H1 (cell line): ENCODE data around the gene SGSM1. TPM values are rescaled to one million over a fixed set of nuclear protein-coding genes. Genes with fewer than 3 reads are reported as not detected.

ENCODE experiments used
- CTCF ChIA-PET: fragments of 300-600 bp; sonication (Branson Sonifier 250); formaldehyde crosslinking; loops from one replicate; lab custom pipeline; 2021; ENCODE audit not compliant: partially characterized antibody; lab: Charles Lee
- POLR2A ChIA-PET: fragments of 300-600 bp; sonication (Branson Sonifier 250); formaldehyde crosslinking; loops from one replicate; lab custom pipeline; 2021; ENCODE audit warnings: inconsistent platforms; ENCODE audit not compliant: partially characterized antibody; lab: Charles Lee
- DNase-seq, 2 experiments: peaks; one replicate each; pipeline versions ENCODE4 v3.0.0 to v3.0.0-alpha.2; 2010 to 2022; ENCODE audit warnings: low spot score in 2 of 2, low read depth in 1 of 2, mixed read lengths in 1 of 2
- FAIRE-seq: peaks from 2 replicates; lab custom pipeline; 2011; peaks lifted over from hg19 to GRCh38; lab: Jason Lieb, UNC
- H2AFZ ChIP-seq: 2 replicates; pipeline ENCODE4 v1.8.1; 2012; ENCODE audit warnings: low read length, inconsistent platforms
- H2AK5ac ChIP-seq: 2 replicates; pipeline ENCODE4 v1.6.1; 2013; ENCODE audit warnings: low read depth, low read length
- H2BK120ac ChIP-seq: replicated peaks from 2 replicates; pipeline ENCODE3; 2013; ENCODE audit warnings: low read depth, low read length, inconsistent platforms
- H2BK12ac ChIP-seq: 2 replicates; pipeline ENCODE4 v1.6.1; 2013; ENCODE audit warnings: low read depth, low read length
- H2BK15ac ChIP-seq: 2 replicates; pipeline ENCODE4 v1.6.1; 2013; ENCODE audit warnings: low read length
- H2BK20ac ChIP-seq: 2 replicates; pipeline ENCODE4 v1.6.1; 2013; ENCODE audit warnings: low read length
- H2BK5ac ChIP-seq: 2 replicates; pipeline ENCODE4 v1.6.1; 2013; ENCODE audit warnings: low read depth, low read length
- H3K14ac ChIP-seq: 2 replicates; pipeline ENCODE4 v1.6.1; 2013; ENCODE audit warnings: inconsistent platforms; ENCODE audit not compliant: insufficient read length
- H3K18ac ChIP-seq: 2 replicates; pipeline ENCODE4 v1.6.1; 2013; ENCODE audit warnings: low read length; ENCODE audit errors: extremely low read depth
- H3K23ac ChIP-seq: 2 replicates; pipeline ENCODE4 v1.6.1; 2013; ENCODE audit warnings: inconsistent platforms; ENCODE audit not compliant: insufficient read length
- H3K23me2 ChIP-seq: 2 replicates; pipeline ENCODE4 v1.6.1; 2013; ENCODE audit warnings: low read depth, low read length
- H3K27ac ChIP-seq: 2 replicates; pipeline ENCODE4 v1.6.1; 2011; ENCODE audit warnings: low read depth, low read length, inconsistent platforms
- H3K27me3 ChIP-seq, 4 experiments: replicated peaks in 1 of 4; 1 replicate in 1 of 4; 2 replicates in 3 of 4; pipeline versions ENCODE4 v1.6.1 to v1.8.1; 2011 to 2013; ENCODE audit warnings: low read length in 3 of 4, mild to moderate bottlenecking in 3 of 4, inconsistent platforms in 2 of 4, mixed read lengths in 2 of 4, moderate library complexity in 1 of 4; ENCODE audit not compliant: control insufficient read depth in 3 of 4, insufficient read depth in 3 of 4; ENCODE audit errors: extremely low read depth in 1 of 4
- H3K36me3 ChIP-seq, 4 experiments: 2 replicates each; pipeline versions ENCODE4 v1.6.1 to v1.8.1; 2011 to 2013; ENCODE audit warnings: mild to moderate bottlenecking in 4 of 4, low read length in 3 of 4, moderate library complexity in 2 of 4, control low read depth in 1 of 4, inconsistent platforms in 1 of 4; ENCODE audit not compliant: insufficient read depth in 4 of 4, control insufficient read depth in 2 of 4
- H3K4ac ChIP-seq: replicated peaks from 2 replicates; pipeline ENCODE3; 2013; ENCODE audit warnings: low read length, low read depth, mixed read lengths, inconsistent platforms; ENCODE audit not compliant: insufficient read length
- H3K4me1 ChIP-seq, 4 experiments: replicated peaks in 1 of 4; 1 replicate in 1 of 4; 2 replicates in 3 of 4; pipeline versions ENCODE4 v1.6.1 to v1.8.1; 2011 to 2013; ENCODE audit warnings: low read length in 3 of 4, inconsistent platforms in 2 of 4, mixed read lengths in 1 of 4; ENCODE audit not compliant: insufficient read depth in 4 of 4, control insufficient read depth in 3 of 4
- H3K4me2 ChIP-seq, 2 experiments: 2 replicates each; pipeline versions ENCODE4 v1.6.1 to v1.8.1; 2011 to 2013; ENCODE audit warnings: low read depth in 2 of 2, low read length in 2 of 2, control low read depth in 1 of 2, inconsistent platforms in 1 of 2, mild to moderate bottlenecking in 1 of 2; ENCODE audit not compliant: insufficient read depth in 1 of 2
- H3K4me3 ChIP-seq, 4 experiments: fragments of 200-600, 300-600 bp in 1 of 4; sonication (generic), shearing (Covaris generic), sonication (Bioruptor Twin) in 1 of 4; 2 replicates each; pipeline versions ENCODE4 v1.5.1 to v1.8.1; 2011 to 2016; ENCODE audit warnings: low read length in 4 of 4, low read depth in 3 of 4, control low read depth in 2 of 4, inconsistent platforms in 2 of 4, mild to moderate bottlenecking in 2 of 4, mixed read lengths in 1 of 4, moderate library complexity in 1 of 4; ENCODE audit not compliant: insufficient read depth in 2 of 4; ENCODE audit errors: extremely low read depth in 1 of 4
- H3K56ac ChIP-seq: replicated peaks from 2 replicates; pipeline ENCODE3; 2013; ENCODE audit warnings: low read depth, mild to moderate bottlenecking, mixed read lengths, low read length, inconsistent platforms; ENCODE audit not compliant: insufficient read length
- H3K79me1 ChIP-seq: 2 replicates; pipeline ENCODE4 v1.6.1; 2013; ENCODE audit warnings: low read depth, low read length, control low read depth
- H3K79me2 ChIP-seq, 2 experiments: 2 replicates each; pipeline versions ENCODE4 v1.6.1 to v1.8.1; 2012 to 2013; ENCODE audit warnings: low read length in 2 of 2, mild to moderate bottlenecking in 2 of 2, inconsistent platforms in 1 of 2; ENCODE audit not compliant: insufficient read depth in 2 of 2, control insufficient read depth in 1 of 2
- H3K9ac ChIP-seq, 4 experiments: replicated peaks in 1 of 4; 1 replicate in 1 of 4; 2 replicates in 3 of 4; pipeline versions ENCODE4 v1.6.1 to v1.8.1; 2011 to 2013; ENCODE audit warnings: low read depth in 3 of 4, low read length in 3 of 4, control low read depth in 2 of 4, mild to moderate bottlenecking in 2 of 4, moderate library complexity in 2 of 4, inconsistent platforms in 1 of 4; ENCODE audit errors: extremely low read depth in 1 of 4
- H3K9me3 ChIP-seq, 2 experiments: 2 replicates each; pipeline versions ENCODE4 v1.6.1 to v1.8.1; 2012 to 2013; ENCODE audit warnings: mild to moderate bottlenecking in 2 of 2, moderate library complexity in 2 of 2, control low read depth in 1 of 2, inconsistent platforms in 1 of 2, low read depth in 1 of 2, low read length in 1 of 2, mixed read lengths in 1 of 2; ENCODE audit not compliant: insufficient read depth in 2 of 2
- H4K20me1 ChIP-seq, 2 experiments: replicated peaks in 1 of 2; 2 replicates each; pipeline versions ENCODE3 to v1.8.1; 2011 to 2013; ENCODE audit warnings: inconsistent platforms in 2 of 2, low read length in 2 of 2, mild to moderate bottlenecking in 1 of 2; ENCODE audit not compliant: insufficient read depth in 2 of 2, control insufficient read depth in 1 of 2
- H4K5ac ChIP-seq: 2 replicates; pipeline ENCODE4 v1.6.1; 2013; ENCODE audit warnings: low read length, low read depth, mixed read lengths, inconsistent platforms; ENCODE audit not compliant: insufficient read length
- H4K8ac ChIP-seq: 2 replicates; pipeline ENCODE4 v1.8.0; 2013; ENCODE audit warnings: mild to moderate bottlenecking, moderate library complexity, low read length, inconsistent platforms; ENCODE audit not compliant: insufficient read depth; ENCODE audit errors: extremely low read depth
- H4K91ac ChIP-seq: replicated peaks from 2 replicates; pipeline ENCODE3; 2013; ENCODE audit warnings: low read length, mixed read lengths, inconsistent platforms; ENCODE audit not compliant: insufficient read length
- CHD1 ChIP-seq: IDR thresholded peaks from 2 replicates; pipeline ENCODE4 v1.6.1; 2012; ENCODE audit warnings: low read depth, low read length, improper control_type of control experiment
- CTBP2 ChIP-seq: IDR thresholded peaks from 2 replicates; pipeline ENCODE4 v1.7.0; 2011; ENCODE audit warnings: borderline replicate concordance, mild to moderate bottlenecking, moderate library complexity, mixed read lengths, low read length; ENCODE audit not compliant: insufficient read depth, insufficient read length
- EZH2 ChIP-seq: fragments of 200-600 bp; sonication (generic); IDR thresholded peaks from 2 replicates; pipeline ENCODE4 v1.7.1; 2012; ENCODE audit warnings: low read depth, mild to moderate bottlenecking, moderate library complexity, low read length, inconsistent platforms; ENCODE audit not compliant: severe bottlenecking
- GTF2F1 ChIP-seq: IDR thresholded peaks from 2 replicates; pipeline ENCODE4 v1.6.1; 2012; ENCODE audit warnings: low read depth, low read length, improper control_type of control experiment, borderline replicate concordance
- KDM1A ChIP-seq: fragments of 200-600, 300-600 bp; sonication (generic); IDR thresholded peaks from 2 replicates; pipeline ENCODE4 v1.7.1; 2016; ENCODE audit warnings: mild to moderate bottlenecking, low read length, borderline replicate concordance
- RAD21 ChIP-seq, 2 experiments: IDR thresholded peaks in 1 of 2; conservative IDR thresholded peaks in 1 of 2; 2 replicates each; pipeline ENCODE4 v1.6.1; 2011; ENCODE audit warnings: low read depth in 2 of 2, low read length in 2 of 2, improper control_type of control experiment in 1 of 2, inconsistent platforms in 1 of 2, mild to moderate bottlenecking in 1 of 2, moderate library complexity in 1 of 2
- ZNF274 ChIP-seq: IDR thresholded peaks from 2 replicates; pipeline ENCODE4 v1.7.0; 2012; ENCODE audit warnings: low read length, borderline replicate concordance; ENCODE audit errors: extremely low read depth
- WGBS, 2 experiments: shearing (Covaris generic) in 1 of 2; methylation state at CpG; one replicate each; pipeline versions ENCODE4 v1.1.6 to v1.1.7; 2013 to 2015; ENCODE audit warnings: low lambda C conversion rate in 2 of 2, mixed read lengths in 2 of 2, inconsistent platforms in 1 of 2, low coverage in 1 of 2, missing lambda C conversion rate in 1 of 2; ENCODE audit not compliant: insufficient replicate concordance in 2 of 2, insufficient coverage in 1 of 2, insufficient read length in 1 of 2; ENCODE audit errors: extremely low coverage in 1 of 2, missing lambda C conversion rate in 1 of 2; 5-methylcytosine and 5-hydroxymethylcytosine counted together
- polyA plus RNA-seq, 7 experiments: library from polyadenylated mRNA; depleted of rRNA in 3 of 7; stranded (reverse) in 5 of 7; unstranded in 2 of 7; fragments of >200 nt in 5 of 7; fragments of 200-250 nt in 2 of 7; gene quantifications; 1 replicate in 5 of 7; 2 replicates in 1 of 7; 4 replicates in 1 of 7; pipeline versions ENCODE4 v1.2.1 to v1.2.3, GENCODE V29; 2011 to 2013; ENCODE audit warnings: missing spikeins in 2 of 7, mixed read lengths in 2 of 7
- total RNA-seq: library from RNA; stranded (reverse); fragmentation: NEBNext Ultra II Directional; extraction: Animal tissue kit (Norgen Biotek cat#: 25700); gene quantifications from 2 replicates; pipeline ENCODE4 v1.2.1, GENCODE V29; 2021

The SGSM1 gene
- total and polyA plus RNA-seq, 2 of the 8 experiments (the other 6 are each of a cell fraction or from before 2014, with no cell fraction given) = 2.8 to 5.2 TPM

DNA sequence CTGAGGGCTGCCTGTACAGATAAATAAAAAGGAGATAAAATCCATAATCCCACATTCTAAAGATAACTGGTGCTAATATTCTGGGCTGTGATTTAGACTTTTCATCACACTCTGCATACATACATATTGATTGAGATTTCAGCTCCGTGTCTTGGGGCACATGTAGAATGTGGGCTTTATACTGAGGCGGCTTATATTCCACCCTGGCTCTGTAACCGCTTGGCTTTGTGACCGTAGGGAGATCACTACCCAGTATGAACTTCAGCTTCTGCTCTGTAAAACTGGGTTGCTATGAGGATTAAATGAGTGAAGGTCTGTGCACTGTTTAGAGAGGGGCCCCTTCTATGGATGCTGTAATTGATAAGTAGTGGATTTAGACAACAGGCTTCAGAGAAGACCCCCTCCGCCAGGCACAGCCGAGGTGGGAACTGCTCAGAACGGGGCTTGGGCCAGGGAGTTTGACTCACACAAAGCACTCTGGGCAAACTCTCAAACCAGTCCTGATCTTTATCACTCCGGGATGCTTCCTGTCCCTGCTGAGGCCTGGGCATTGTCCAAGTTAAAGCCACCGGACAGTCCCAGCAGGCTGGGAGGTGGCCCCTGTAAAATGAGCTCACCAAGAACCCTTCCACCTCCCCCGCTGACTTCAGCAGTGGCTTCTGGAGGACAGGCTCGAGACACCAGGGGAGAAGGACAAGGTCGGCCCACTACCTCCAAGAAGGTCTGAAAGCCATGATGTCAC is 163.7 kb downstream of the SGSM1 start:
- H3K79me2 ChIP-seq = peaks cover 0 to 9% of the 10 kb centered on the region in 2 experiments; a peak in 1 of 4 replicates
- no peak overlapping the region for H3K56ac ChIP-seq
- H2AFZ ChIP-seq = no peak overlapping the region
- H3K4me3 ChIP-seq = no peak overlapping the region
- H4K91ac ChIP-seq = no peak overlapping the region
- H3K14ac ChIP-seq = no peak overlapping the region
- peak overlapping the region; percentile 2 for H2BK12ac ChIP-seq
- H3K27ac ChIP-seq = peak overlapping the region; percentile 22; the same call in 1 of the 2 replicates
- no peaks in the 10 kb centered on the region for H4K20me1 ChIP-seq
- peak overlapping the region; percentile 35; the same call in 1 of the 2 replicates for H2BK5ac ChIP-seq
- WGBS, 2 experiments = 81% methylated on average over 12 of the region's 12 CpGs; no CpG with 5 or more reads in 1 of the 2 experiments
- no peaks in the 10 kb centered on the region; the same call in none of the 2 replicates for H3K79me1 ChIP-seq
- no peaks in the 10 kb centered on the region for H3K36me3 ChIP-seq
- H2BK15ac ChIP-seq = no peak overlapping the region
- ChIA-PET POLR2A (interaction anchor here (0.6 to 2.4 kb wide), 6 partner anchors 9 to 29 kb away, joined by 3 to 8 read pairs (median 4); no protein-coding TSS in a partner anchor), CTCF (interaction anchor here (0.9 to 1.6 kb wide), 5 partner anchors 17 to 62 kb away, joined by 3 to 5 read pairs (median 4); partner anchors contain the start of gene KIAA1671)
- no peak overlapping the region for H3K23ac ChIP-seq
- 0 out of 4 replicates have a peak overlapping the region, but pooled peaks of 1 of the 2 experiments have one; percentile 11 for H3K4me2 ChIP-seq
- H3K9ac ChIP-seq = no peak overlapping the region; a peak in 2 of 7 replicates
- peak overlapping the region; percentile 7; the same call in 1 of the 2 replicates for H3K18ac ChIP-seq
- no peak for DNase-seq
- H3K4ac ChIP-seq = no peak overlapping the region
- TF ChIP-seq CTBP2 (no peak), RAD21 (IDR thresholded peaks at IDR 0.05 in 1 of 2, conservative IDR thresholded peaks at IDR 0.05 in 1 of 2; ENCODE audit: low read depth in 2 of 2, low read length in 2 of 2) (no peak), ZNF274 (no peak), KDM1A (no peak), EZH2 (no peak), CHD1 (no peak), GTF2F1 (no peak)
- H3K27me3 ChIP-seq = no peaks in the 10 kb centered on the region
- no peaks in the 10 kb centered on the region for H3K9me3 ChIP-seq
- peak overlapping the region; percentile 29 for H2BK120ac ChIP-seq
- peak overlapping the region; percentile 87; the same call in 1 of the 2 replicates for H2BK20ac ChIP-seq
- H2AK5ac ChIP-seq = peak overlapping the region; percentile 9
- no peak overlapping the region for H4K8ac ChIP-seq
- no peak for FAIRE-seq
- H3K23me2 ChIP-seq = no peaks in the 10 kb centered on the region
- H3K4me1 ChIP-seq = peaks cover 8 to 14% (median 13%) of the 10 kb centered on the region in 4 experiments; a peak in 6 of 7 replicates
- H4K5ac ChIP-seq = no peak overlapping the region
